ENCODE data around the gene SEMA3F. TPM values are rescaled to one million over a fixed set of nuclear protein-coding genes. Genes with fewer than 3 reads are reported as not detected.

Gene SEMA3F
- total and polyA plus RNA-seq, 10 of the 15 experiments (the other 5 are each of a cell fraction or from before 2014, with no cell fraction given): 0.08 to 0.28 (median 0.12) TPM; not detected in 6

DNA sequence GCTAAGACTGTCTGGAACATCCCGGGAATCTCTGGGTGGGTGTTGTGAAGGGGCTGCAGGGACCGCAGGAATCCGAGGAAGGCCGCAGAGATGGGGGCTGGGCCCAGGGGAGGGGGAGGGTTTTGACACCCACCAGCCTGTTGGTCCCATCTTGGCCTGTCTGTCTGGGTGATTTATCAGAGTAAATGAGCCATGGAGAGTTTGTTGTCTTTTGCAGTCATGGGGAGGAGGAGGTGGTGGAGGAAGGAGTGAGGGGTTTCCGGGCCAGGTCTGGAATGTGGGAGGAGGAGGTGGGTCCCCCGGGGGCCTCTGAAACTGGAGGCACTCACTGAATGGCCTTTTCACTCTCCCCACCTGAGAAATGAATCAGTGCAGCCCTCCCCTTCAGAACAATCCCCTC, 11.5 kb downstream of the SEMA3F start:
- no peaks in the 10 kb centered on the region; a peak in 1 of 4 replicates for H3K27me3 ChIP-seq (replicated peaks in 1 of 2; ENCODE audit: control insufficient read depth in 2 of 2, insufficient read depth in 2 of 2, low read length in 1 of 2)
- no peaks in the 10 kb centered on the region; the same call in 1 of the 2 replicates for H4K20me1 ChIP-seq (ENCODE audit: control insufficient read depth, insufficient read depth)
- ATAC-seq: no peak
- H3K9ac ChIP-seq (ENCODE audit: control insufficient read depth, insufficient read depth, low read length): no peak overlapping the region
- TF ChIP-seq SMARCA5 (IDR thresholded peaks at IDR 0.05) (no peak), HDAC6 (IDR thresholded peaks at IDR 0.05; ENCODE audit: unreplicated experiment) (no peak), SMAD1 (IDR thresholded peaks at IDR 0.05; ENCODE audit: low read depth, partially characterized antibody) (no peak), HDAC2 (IDR thresholded peaks at IDR 0.05) (no peak), TCF12 (IDR thresholded peaks at IDR 0.05; ENCODE audit: low read depth, low read length) (no peak), SREBF1 (IDR thresholded peaks at IDR 0.05; ENCODE audit: low read length) (no peak), MTA2 (IDR thresholded peaks at IDR 0.05; ENCODE audit: low read depth) (no peak)
- no TSS peak for BruUV-seq (replicated peaks)
- no peak overlapping the region for H3K4me3 ChIP-seq
- POLR2A ChIA-PET: no interaction called here
- RAD21 ChIA-PET (ENCODE audit: unreplicated experiment): no interaction called here
- H3K9me3 ChIP-seq (replicated peaks; ENCODE audit: control insufficient read depth, insufficient read depth, low read length): no peaks in the 10 kb centered on the region
- no peak overlapping the region for H3K27ac ChIP-seq (ENCODE audit: control insufficient read depth, insufficient read depth)
- intact Hi-C loops (cut with micrococcal nuclease; ENCODE audit: unreplicated experiment): no loop called here
- in situ Hi-C loops (cut with MboI): no loop called here
- no peaks in the 10 kb centered on the region for H3K36me3 ChIP-seq (ENCODE audit: control insufficient read depth in 2 of 2, insufficient read depth in 2 of 2, low read length in 1 of 2)
- no peaks in the 10 kb centered on the region for H3K79me2 ChIP-seq (ENCODE audit: control insufficient read depth, insufficient read depth, low read length)
- H2AFZ ChIP-seq (ENCODE audit: control insufficient read depth, low read depth, low read length): no peak overlapping the region
- 12% methylated on average over 6 of the region's 6 CpGs for WGBS (ENCODE audit: insufficient coverage, insufficient replicate concordance, low lambda C conversion rate, missing lambda C conversion rate)
- no peaks in the 10 kb centered on the region for H3K4me1 ChIP-seq (ENCODE audit: control insufficient read depth, insufficient read depth, low read length)
- DNase-seq (ENCODE audit: low read depth, low spot score): no peak
- FAIRE-seq: no peak
- CTCF ChIA-PET: no interaction called here
- no peak overlapping the region for H3K4me2 ChIP-seq (ENCODE audit: control insufficient read depth, insufficient read depth)
- SMC1A ChIA-PET (ENCODE audit: uncharacterized antibody, unreplicated experiment): no interaction called here

DNA sequence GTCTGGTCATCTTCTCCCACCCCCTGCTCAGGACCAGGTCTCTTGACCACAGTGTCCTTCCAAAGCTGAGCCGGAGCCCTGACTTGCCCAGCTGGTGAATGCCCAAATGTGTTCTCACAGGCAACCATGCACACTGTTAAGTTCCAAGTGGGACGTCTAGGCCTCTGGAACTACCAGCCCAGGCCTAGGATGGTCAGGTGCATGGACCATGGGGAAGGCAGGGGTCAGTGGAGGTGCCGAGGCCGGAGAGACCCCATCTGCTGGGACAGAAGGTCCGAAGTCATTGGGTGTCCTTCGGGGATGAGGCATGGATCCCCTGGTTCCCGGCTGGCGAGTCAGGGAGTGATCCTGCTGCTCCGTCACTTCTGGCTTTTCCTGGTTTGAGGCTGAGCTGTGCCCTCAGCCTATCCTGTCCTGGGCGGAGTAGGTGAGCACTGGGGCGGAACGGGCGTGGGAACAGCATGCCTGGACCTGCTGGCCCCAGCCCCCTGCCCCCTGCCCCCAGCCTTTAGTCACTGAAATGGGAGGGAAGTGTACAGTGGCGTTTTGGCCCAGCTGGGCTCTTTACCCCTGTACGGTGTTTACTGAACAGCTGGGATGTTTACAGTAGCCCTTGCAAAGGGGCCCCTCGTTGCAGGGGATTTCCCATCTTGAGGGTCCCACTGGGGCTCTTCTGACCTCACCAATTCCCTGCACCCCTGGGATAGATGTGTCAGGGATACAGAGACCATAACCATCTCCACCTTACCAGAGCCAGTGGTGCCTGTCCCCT, 12.1 kb downstream of the SEMA3F start:
- H3K27me3 ChIP-seq (replicated peaks in 1 of 2; ENCODE audit: control insufficient read depth in 2 of 2, insufficient read depth in 2 of 2, low read length in 1 of 2): no peaks in the 10 kb centered on the region; a peak in 1 of 4 replicates
- ChIA-PET RAD21 (ENCODE audit: unreplicated experiment) (no interaction called here), POLR2A (no interaction called here), SMC1A (ENCODE audit: uncharacterized antibody, unreplicated experiment) (no interaction called here), CTCF (no interaction called here)
- no peaks in the 10 kb centered on the region for H3K79me2 ChIP-seq (ENCODE audit: control insufficient read depth, insufficient read depth, low read length)
- H3K36me3 ChIP-seq (ENCODE audit: control insufficient read depth in 2 of 2, insufficient read depth in 2 of 2, low read length in 1 of 2): no peaks in the 10 kb centered on the region
- no peak overlapping the region for H3K27ac ChIP-seq (ENCODE audit: control insufficient read depth, insufficient read depth)
- no peak overlapping the region for H2AFZ ChIP-seq (ENCODE audit: control insufficient read depth, low read depth, low read length)
- DNase-seq (ENCODE audit: low read depth, low spot score) (no peak), ATAC-seq (no peak), FAIRE-seq (no peak)
- in situ Hi-C loops (cut with MboI) (no loop called here), intact Hi-C loops (cut with micrococcal nuclease; ENCODE audit: unreplicated experiment) (no loop called here)
- no peaks in the 10 kb centered on the region for H3K9me3 ChIP-seq (replicated peaks; ENCODE audit: control insufficient read depth, insufficient read depth, low read length)
- no TSS peak for BruUV-seq (replicated peaks)
- H4K20me1 ChIP-seq (ENCODE audit: control insufficient read depth, insufficient read depth): no peaks in the 10 kb centered on the region; the same call in 1 of the 2 replicates
- no peaks in the 10 kb centered on the region for H3K4me1 ChIP-seq (ENCODE audit: control insufficient read depth, insufficient read depth, low read length)
- H3K4me3 ChIP-seq: no peak overlapping the region
- H3K4me2 ChIP-seq (ENCODE audit: control insufficient read depth, insufficient read depth): no peak overlapping the region
- WGBS (ENCODE audit: insufficient coverage, insufficient replicate concordance, low lambda C conversion rate, missing lambda C conversion rate): 21% methylated on average over 15 of the region's 16 CpGs
- no peak overlapping the region for H3K9ac ChIP-seq (ENCODE audit: control insufficient read depth, insufficient read depth, low read length)
- TF ChIP-seq, protein P1, sequence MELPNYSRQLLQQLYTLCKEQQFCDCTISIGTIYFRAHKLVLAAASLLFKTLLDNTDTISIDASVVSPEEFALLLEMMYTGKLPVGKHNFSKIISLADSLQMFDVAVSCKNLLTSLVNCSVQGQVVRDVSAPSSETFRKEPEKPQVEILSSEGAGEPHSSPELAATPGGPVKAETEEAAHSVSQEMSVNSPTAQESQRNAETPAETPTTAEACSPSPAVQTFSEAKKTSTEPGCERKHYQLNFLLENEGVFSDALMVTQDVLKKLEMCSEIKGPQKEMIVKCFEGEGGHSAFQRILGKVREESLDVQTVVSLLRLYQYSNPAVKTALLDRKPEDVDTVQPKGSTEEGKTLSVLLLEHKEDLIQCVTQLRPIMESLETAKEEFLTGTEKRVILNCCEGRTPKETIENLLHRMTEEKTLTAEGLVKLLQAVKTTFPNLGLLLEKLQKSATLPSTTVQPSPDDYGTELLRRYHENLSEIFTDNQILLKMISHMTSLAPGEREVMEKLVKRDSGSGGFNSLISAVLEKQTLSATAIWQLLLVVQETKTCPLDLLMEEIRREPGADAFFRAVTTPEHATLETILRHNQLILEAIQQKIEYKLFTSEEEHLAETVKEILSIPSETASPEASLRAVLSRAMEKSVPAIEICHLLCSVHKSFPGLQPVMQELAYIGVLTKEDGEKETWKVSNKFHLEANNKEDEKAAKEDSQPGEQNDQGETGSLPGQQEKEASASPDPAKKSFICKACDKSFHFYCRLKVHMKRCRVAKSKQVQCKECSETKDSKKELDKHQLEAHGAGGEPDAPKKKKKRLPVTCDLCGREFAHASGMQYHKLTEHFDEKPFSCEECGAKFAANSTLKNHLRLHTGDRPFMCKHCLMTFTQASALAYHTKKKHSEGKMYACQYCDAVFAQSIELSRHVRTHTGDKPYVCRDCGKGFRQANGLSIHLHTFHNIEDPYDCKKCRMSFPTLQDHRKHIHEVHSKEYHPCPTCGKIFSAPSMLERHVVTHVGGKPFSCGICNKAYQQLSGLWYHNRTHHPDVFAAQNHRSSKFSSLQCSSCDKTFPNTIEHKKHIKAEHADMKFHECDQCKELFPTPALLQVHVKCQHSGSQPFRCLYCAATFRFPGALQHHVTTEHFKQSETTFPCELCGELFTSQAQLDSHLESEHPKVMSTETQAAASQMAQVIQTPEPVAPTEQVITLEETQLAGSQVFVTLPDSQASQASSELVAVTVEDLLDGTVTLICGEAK (IDR thresholded peaks at IDR 0.05; ENCODE audit: borderline replicate concordance): no peak
- no peak for TF ChIP-seq RUNX3 (IDR thresholded peaks at IDR 0.05; ENCODE audit: low read length)
- no peak for TF ChIP-seq HDAC2 (IDR thresholded peaks at IDR 0.05)
- TF ChIP-seq SP1 (IDR thresholded peaks at IDR 0.05; ENCODE audit: low read depth, low read length): no peak
- TF ChIP-seq BCL3 (IDR thresholded peaks at IDR 0.05; ENCODE audit: borderline replicate concordance, insufficient read depth, low read depth, low read length, poor library complexity, severe bottlenecking): no peak
- no peak for TF ChIP-seq ZNF622 (IDR thresholded peaks at IDR 0.05)
- TF ChIP-seq DPF2 (IDR thresholded peaks at IDR 0.05): no peak
